HG03575 (cell line): ENCODE data around the gene PLEKHN1.

ENCODE experiments used
- ATAC-seq: cut with Tn5 transposase; IDR thresholded peaks from one replicate; pipeline ENCODE4 v1.9.1; 2021; ENCODE audit not compliant: unreplicated experiment, insufficient number of reproducible peaks, low FRiP score; ENCODE audit errors: extremely low read depth

Gene PLEKHN1

DNA sequence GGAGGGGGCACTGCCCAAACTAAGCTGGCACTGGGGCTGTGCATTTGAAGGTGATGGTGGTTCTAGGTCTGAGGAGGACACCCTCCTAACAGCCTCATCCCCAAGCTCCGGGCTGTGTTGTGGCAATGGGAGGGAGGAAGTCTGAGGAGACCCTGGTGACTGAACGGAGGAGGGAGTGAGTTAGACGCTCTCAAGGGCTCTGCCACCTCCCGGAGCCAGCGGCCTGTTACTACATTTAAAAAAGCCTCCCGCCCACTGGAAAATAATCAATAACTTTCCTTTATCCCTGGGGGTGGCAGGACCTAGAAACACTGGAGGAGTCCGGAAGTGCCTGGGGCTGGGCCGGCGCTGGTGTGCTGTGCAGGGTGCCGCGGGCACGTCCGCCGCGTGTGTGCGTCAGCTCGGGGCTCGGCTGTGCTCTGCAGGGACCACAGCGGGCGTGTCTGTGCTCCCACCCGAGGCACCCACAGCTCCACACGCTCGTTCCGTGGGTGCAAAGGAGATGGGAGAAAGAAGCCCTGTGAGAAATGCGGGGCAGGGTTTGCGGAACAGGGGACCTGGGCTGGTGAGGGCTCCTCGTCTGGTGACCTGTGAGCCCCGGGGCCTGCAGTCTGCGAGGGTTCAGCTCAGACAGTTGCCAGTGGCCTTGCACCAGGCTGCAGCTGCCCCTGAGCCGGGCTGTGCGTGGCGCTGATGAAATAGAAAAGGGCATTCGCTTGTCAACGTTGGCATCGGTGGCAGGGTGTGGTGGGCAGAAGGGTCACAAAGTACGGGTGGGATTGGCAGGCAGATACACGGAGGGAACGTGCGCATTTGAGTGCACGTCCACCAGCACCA is 37.2 kb upstream of the PLEKHN1 start:
- ATAC-seq = no peak

DNA sequence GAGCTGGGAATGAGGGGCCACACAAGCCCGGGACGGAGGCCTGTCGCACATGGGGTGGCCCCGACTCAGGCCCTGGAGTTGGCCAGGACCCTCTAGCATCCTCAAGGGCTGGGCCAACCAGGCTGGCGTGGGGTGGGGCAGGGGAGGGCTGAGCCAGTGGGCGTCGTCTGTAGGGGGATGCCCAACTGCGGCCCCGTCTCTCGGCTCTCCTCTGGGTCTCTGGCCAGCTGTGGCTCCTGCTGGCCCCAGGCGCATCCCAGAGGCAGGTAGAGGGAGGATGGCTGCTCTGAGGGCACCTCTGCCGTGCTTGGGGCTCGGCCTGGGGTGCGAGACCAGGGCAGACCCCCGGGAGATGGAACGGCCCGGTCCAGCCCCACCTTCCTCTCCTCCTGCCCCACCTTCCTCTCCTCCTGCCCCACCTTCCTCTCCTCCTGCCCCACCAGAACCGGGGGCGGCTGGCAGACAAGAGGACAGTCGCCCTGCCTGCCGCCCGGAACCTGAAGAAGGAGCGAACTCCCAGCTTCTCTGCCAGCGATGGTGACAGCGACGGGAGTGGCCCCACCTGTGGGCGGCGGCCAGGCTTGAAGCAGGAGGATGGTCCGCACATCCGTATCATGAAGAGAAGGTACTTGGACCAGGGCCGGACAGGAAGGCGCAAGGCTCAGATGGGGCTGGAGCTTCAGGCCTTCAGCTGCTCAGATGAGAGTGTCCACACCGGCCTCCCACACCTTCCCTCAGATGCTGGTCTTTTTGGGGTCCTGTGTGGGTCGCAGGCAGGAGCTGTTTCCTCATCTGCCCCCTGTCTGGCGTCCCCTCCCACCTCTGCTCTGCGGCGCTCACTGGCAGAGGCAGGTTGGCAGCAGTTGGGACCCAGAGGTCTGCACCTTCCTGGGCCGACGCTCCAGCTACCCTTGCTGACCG is 36.3 kb upstream of the PLEKHN1 start:
- no peak for ATAC-seq

DNA sequence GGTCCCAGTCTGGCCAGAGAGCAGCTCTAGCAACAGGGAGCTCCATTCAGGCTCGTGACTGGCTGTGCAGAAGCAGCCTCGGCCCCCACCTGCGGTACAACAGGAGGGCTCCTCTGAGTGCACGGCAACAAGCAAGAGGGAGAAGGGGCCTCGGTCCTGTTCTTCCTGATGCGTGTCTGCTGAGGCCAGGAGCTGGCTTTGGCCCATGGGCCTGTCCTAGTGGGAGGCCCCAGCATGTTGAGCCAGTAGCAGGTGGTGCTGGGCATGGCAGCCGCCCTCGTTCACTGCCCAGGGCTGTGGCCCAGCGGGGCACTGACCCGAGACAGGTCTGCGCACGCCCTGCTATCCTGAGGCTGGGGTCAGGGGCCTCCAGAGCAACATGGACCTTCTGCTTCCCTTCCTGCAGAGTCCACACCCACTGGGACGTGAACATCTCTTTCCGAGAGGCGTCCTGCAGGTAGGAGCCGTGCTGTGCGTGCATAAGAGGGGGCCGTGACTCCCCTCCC is 35.6 kb upstream of the PLEKHN1 start:
- ATAC-seq = no peak

DNA sequence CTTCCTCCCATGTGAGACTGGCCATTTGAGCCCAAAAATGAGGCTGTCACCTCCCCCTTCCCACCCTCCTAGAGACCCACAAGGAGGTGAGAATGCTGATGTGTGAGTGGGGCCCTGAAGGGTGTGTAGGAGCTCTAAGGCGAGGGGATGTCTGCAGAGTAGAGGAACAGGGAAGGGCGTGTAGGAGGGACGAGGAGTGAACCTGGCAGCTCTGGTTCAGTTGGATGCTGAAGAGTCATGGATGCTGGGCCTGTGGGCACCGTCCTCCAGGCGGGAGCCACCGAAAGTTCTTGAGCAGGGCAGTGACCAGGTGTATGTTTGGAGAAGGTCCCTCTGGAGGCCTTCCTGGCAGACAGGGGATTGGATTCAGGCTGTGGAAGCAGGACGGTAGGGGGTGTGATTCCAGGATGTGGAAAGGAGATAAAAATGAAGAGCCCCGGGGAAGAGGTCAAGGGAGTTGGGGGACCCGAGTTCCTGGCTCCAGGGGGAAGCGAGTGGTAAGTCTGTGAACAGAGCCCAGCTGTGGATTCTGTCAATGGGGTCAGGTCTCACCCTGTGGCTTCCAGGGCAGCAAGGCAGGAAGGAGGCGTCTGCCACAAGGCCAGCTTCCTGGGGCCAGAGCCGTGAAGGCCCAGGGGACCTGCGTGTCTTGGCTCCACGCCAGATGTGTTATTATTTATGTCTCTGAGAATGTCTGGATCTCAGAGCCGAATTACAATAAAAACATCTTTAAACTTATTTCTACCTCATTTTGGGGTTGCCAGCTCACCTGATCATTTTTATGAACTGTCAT is 34.7 kb upstream of the PLEKHN1 start:
- no peak for ATAC-seq

DNA sequence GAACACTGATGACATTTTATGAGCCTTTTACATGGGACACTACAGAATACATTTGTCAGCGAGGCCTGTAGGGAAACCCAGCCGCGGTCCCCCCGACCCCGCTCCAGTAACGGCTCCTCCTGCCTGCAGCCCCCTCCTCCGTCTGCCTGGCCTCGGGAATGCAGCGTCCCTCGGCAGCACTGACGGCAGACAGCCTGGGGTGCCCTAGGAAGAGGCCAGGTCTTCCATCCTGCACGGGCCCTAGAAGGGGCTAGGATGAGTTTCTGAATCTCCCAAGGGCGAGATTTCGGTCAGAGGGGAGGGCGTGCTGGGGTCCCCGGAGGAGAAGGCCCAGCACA is 34.1 kb upstream of the PLEKHN1 start:
- ATAC-seq = no peak

DNA sequence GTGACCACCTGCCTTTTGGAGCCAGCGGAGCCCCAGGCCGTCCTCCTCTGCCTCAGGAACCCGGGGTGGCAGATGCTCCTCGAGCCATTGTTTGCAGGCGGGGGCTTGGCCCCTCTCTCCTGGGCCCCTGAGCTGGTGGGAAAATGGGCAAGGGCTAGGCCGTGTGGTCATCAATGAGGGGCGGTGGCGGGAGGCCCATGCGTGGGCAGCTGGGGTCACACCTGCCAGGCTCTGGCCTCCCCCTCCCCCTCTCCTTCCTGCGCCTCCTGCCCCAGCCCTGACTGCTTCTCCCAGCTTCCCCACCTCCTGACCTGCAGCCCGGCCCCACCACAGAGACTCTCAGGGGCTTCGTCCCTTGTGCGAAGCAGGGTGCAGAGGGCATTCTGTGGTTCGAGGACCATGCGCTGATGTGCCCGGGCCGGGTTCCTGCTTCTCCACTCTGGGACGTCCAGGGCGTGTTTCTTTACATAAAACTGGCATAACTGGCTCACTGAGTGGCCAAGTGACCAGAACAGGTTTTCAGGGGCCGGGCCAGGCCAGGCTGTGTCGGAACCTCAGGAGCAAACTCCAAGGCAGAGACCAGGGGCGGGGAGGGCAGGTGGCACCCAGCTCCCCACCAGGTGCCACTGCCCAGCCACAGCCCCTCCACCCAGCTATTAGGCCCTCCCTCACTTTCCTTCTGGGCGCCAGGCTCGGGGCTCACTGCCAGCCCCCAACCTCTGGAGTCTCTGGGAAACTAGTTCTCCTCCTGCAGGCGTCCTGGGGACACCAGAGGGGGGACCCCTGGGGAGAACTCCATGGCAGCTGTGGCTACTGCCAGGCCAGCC is 33.3 kb upstream of the PLEKHN1 start:
- no peak for ATAC-seq

DNA sequence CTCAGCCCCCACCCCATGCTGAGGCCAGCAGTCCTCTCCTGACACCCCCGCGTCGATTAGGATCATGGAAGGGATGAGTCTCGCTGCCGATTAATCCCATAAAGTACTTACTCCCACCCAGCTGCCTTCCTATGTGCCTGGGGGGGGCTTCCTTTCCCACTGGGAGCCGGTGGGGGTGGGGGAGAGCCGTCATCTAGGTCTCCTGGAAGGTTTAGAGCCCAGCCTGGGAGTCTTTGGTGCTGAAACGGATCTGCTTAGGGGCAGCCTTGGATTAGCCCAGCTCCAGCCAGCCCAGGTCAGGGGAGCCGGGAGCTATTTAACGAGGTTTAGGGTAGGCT is 32.7 kb upstream of the PLEKHN1 start:
- no peak for ATAC-seq

DNA sequence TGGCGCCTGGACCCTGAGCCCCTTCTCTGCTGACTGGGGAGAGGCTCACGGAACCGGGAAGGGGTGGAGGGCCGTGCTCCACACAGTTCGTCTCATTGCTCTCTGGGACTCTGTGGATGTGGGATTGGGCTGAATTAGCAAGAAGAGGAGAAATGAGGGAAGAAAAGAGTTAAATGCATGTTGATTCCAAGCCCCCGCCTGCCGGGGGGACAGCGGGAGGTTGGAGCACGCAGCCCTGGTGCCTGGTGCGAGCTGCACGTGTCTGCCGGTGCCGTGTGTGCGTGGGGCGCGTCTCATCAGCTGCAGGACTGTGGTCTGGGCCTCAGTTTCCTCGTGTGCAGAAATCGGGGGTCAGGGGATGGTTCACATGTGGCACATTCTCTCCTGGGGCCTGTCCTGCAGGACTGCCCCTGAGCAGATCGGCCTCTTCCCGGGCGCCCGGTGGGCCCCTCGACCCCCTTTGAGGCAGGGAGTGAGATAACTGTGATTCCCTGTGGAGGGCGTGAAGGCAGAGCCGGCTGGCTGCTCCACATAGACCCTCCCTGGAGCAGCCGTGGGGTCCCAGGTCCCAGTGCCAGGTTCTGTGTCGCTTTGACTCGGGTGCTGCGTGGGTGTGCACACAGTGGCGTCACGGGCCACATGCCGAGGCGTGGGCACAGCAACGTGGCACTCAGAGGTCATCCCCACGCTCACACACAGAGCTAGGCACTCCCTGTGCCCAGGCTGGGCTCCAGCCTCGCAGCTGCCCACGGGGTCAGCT is 31.1 kb upstream of the PLEKHN1 start:
- ATAC-seq = no peak

DNA sequence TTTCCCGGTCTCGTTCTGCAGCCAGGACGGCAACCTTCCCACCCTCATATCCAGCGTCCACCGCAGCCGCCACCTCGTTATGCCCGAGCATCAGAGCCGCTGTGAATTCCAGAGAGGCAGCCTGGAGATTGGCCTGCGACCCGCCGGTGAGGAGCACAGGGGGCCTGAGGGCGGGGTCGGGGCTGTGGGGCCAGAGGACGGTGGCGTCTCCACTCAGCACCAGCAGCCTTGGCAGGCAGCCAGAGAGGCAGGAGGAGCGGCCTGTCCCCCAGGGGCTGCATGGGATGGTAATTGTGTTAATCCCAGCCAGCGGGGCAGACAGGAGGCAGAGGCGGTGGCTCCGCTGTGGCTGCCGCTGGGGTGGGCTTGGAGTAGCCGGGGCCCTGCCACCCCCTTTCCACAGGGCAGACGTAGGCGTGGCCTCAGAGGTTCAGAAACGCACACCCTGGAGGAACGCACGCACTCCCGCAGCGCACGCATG is 30.5 kb upstream of the PLEKHN1 start:
- ATAC-seq = no peak

DNA sequence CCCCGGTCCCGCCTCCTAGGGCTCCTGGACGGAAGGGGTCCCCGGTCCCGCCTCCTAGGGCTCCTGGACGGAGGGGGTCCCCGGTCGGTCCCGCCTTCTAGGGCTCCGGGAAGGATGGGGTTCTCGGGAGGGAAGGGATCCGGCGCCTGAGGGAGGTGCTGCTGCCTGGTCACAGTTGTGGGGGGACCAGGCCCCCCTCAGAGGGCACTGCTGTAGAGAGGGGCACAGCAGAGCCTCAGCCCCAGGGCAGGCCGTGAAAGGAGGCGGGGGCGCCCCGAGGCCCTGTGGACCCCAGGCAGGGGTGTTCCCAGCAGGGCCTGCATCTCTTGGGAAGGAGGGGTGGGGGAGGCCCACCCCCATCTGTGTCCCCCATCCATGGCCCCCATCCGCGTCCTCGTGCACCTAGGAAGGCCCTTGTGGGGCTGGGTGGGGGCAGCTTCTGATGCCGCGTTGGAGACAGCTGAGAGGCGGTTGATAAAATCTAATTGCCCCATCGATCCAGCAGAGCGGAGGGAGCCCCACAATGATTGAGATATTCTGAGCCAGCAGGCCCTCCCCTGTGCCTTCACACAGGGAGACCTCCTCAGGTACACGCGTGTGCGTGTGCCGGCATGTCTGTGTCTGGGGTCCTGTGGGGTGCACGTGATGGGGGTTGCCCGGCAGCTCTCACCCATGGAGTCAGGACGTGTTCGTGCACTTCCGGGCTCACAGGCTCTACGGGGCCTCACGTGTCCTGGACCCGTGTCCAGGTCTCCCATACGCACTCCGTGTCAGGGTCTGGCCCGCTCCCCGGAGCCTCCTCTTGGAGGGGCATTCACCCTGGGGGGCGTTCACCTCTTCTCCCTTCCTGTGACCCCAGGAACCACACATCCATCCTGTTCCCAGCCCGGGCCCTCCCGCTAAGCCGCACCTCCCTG is 29.7 kb upstream of the PLEKHN1 start:
- ATAC-seq = no peak

DNA sequence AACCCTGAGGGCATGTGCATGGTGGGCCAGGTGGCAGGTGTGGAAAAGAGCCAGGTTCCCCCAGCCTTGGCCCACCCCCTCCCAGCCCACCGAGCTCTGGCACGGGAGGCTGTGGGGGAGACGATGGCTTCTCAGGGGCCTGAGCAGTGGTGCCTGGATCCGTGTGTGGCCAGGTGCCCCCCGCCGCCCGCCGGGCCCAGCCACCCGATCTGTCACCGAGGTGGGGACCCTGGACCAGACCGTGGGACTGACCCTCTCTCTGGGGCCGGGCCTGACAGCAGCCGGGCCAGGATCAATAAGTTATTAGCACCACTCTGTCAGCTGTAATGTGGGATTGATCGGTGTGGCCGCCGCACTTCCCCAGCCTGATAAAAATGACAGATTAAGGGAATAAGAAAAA is 28.8 kb upstream of the PLEKHN1 start:
- ATAC-seq = no peak

DNA sequence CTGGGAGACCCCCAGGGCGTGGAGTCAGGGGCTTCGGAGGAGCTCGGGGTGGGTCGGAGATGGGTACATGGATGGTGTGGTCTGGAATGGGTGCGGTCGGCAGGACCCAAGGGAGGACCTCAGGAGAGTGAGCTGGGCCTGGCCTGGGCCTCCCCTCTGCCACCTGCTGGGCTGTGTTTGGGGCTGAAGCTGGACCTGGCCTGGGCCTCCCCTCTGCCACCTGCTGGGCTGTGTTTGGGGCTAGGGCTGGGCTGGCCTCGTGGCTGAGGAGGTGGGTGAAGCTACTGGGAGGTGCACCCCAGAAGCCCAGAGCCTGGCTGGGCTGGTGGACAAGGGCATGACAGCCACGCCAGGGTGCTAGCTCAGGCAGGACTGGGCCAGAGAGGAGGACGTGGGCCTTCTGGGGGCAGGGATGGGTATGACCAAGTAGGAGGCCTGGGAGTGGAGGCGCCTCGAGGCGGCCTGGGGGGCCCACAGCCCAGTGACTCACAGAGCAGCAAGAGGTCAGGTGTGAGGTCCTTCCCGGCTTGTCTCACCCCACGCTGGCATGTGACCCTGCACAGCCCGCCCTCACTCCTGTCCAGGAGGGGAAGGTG is 28.1 kb upstream of the PLEKHN1 start:
- ATAC-seq = no peak

DNA sequence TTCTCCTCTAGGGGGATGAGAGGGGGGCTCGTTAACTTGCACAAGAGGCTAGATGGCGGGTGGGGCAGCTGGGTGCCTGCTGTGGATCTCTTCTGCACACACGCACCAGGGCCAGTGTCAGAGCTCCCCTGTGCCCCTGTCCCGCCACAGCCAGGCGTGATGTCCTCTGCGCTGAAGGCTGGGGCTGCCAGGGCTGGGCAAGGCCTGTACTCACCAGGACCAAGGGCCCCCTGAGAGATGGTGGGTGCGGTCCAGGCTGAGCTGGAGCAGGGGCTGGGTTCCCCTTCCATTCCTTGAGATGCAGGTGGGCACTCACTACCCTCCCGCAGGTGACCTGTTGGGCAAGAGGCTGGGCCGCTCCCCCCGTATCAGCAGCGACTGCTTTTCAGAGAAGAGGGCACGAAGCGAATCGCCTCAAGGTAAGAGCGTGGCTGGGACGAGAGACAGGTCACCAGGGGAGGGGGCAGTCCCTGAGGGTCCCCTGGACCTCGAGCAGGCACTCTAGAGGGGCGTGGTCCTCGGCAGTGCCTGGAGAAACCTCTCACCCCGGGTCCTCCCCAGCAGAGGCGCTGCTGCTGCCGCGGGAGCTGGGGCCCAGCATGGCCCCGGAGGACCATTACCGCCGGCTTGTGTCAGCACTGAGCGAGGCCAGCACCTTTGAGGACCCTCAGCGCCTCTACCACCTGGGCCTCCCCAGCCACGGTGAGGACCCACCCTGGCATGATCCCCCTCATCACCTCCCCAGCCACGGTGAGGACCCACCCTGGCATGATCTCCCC is 27.4 kb upstream of the PLEKHN1 start:
- ATAC-seq = no peak

DNA sequence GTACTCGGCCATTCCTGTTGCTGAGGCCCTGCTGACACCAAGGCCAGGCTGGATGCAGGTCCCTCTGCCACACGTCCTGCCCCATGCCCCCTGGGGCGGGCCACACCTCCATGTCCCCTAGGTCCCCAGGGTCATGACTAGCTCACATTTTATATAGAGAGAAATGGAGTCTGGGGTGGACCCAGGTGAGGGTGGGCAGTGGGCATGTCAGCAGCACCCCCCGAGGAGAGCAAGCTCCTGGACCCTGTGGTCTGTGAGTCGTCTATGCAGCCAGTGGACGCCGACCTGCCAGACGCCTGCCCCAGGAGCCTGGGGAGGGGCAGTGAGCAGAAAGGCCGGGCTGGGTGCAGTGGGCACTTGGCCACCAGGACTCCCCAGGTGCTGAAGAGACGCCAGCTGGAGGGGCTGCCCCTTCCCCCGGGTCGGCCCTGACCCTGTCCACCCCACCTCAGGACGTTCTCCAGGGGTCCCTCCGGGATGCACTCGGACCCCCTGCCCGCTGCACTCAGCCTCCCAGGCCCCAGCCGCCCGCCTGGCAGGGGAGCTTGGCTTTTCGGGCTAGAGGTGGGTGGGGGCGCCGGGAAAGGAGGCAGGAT is 26.7 kb upstream of the PLEKHN1 start:
- no peak for ATAC-seq
